GM18873 (cell line): ENCODE measurements around the gene CERS3.

Experiments
- ATAC-seq: cut with Tn5 transposase; IDR thresholded peaks from one replicate; pipeline ENCODE4 v1.9.1; 2021; ENCODE audit warnings: mild to moderate bottlenecking, moderate library complexity, moderate number of reproducible peaks; ENCODE audit not compliant: unreplicated experiment, low FRiP score

Gene CERS3

GRCh38 chr15:100528833-100529428 lies at the start of gene CERS3:
Gene CERS3, minus strand, starts transcription at chr15:100528950. Its CDS starts 27,101 bp downstream, at chr15:100501849.
- ATAC-seq, result no peak

GRCh38 chr15:100573526-100573925 lies 44.8 kb upstream of the CERS3 start:
- no peak for ATAC-seq

GRCh38 chr15:100572362-100572983 lies 43.7 kb upstream of the CERS3 start:
- no peak for ATAC-seq

- no peak for ATAC-seq
These were observed 42.9 kb upstream of the CERS3 start for GRCh38 chr15:100571592-100572167.

GRCh38 chr15:100570735-100571313 lies 42.1 kb upstream of the CERS3 start:
- ATAC-seq, result peak; percentile 66

- no peak for ATAC-seq
These were observed 41.5 kb upstream of the CERS3 start for GRCh38 chr15:100570275-100570674.

- no peak for ATAC-seq
These were observed 40.6 kb upstream of the CERS3 start for GRCh38 chr15:100569391-100569790.

GRCh38 chr15:100566850-100567628 lies 38.3 kb upstream of the CERS3 start:
- no peak for ATAC-seq

- ATAC-seq, result no peak
These were observed 36.8 kb upstream of the CERS3 start for GRCh38 chr15:100565591-100565990.

GRCh38 chr15:100560323-100560722 lies 31.6 kb upstream of the CERS3 start:
- no peak for ATAC-seq

- no peak for ATAC-seq
These were observed 30.6 kb upstream of the CERS3 start for GRCh38 chr15:100559330-100559729.

- ATAC-seq, result no peak
These were observed 30.1 kb upstream of the CERS3 start for GRCh38 chr15:100558771-100559254.

- no peak for ATAC-seq
These were observed 24.7 kb upstream of the CERS3 start for GRCh38 chr15:100553468-100553867.

- no peak for ATAC-seq
These were observed 19.2 kb upstream of the CERS3 start for GRCh38 chr15:100547961-100548360.

- ATAC-seq, result no peak
These were observed 16.2 kb upstream of the CERS3 start for GRCh38 chr15:100544946-100545345.

GRCh38 chr15:100544338-100544841 lies 15.6 kb upstream of the CERS3 start:
- no peak for ATAC-seq

- no peak for ATAC-seq
These were observed 13.5 kb upstream of the CERS3 start for GRCh38 chr15:100542290-100542689.

- ATAC-seq, result no peak
These were observed 8.6 kb upstream of the CERS3 start for GRCh38 chr15:100537331-100537730.

- ATAC-seq, result no peak
These were observed 8.0 kb upstream of the CERS3 start for GRCh38 chr15:100536733-100537132.

- ATAC-seq, result no peak
These were observed 5.1 kb upstream of the CERS3 start for GRCh38 chr15:100533886-100534285.
